ENCODE measurements around the gene ZNF346.

The ZNF346 gene

GRCh38 chr5:177083357-177083756 lies 60.9 kb downstream of the ZNF346 start:
- H3K79me2 ChIP-seq (ENCODE audit: insufficient read depth, low read length): no peaks in the 10 kb centered on the region
- DNase-seq (no peak), ATAC-seq (ENCODE audit: insufficient read depth, low read depth) (no peak)
- no peaks in the 10 kb centered on the region for H3K4me1 ChIP-seq (ENCODE audit: insufficient read depth, low read length)
- H3K36me3 ChIP-seq (ENCODE audit: insufficient read depth, low read length): no peaks in the 10 kb centered on the region
- no peak overlapping the region for H3K4me2 ChIP-seq (ENCODE audit: insufficient read depth, low read length)
- no peak overlapping the region for H3K4me3 ChIP-seq (ENCODE audit: low read depth in 1 of 2, low read length in 2 of 2)
- H3K9ac ChIP-seq (ENCODE audit: low read depth, low read length): no peak overlapping the region
- H2AFZ ChIP-seq (ENCODE audit: low read depth, low read length): no peak overlapping the region
- H3K9me3 ChIP-seq (ENCODE audit: insufficient read depth, low read length, severe bottlenecking): no peaks in the 10 kb centered on the region
- H4K20me1 ChIP-seq (ENCODE audit: insufficient read depth, low read length): no peaks in the 10 kb centered on the region
- TF ChIP-seq EZH2 (IDR thresholded peaks at IDR 0.05; ENCODE audit: borderline replicate concordance, low read depth, low read length, severe bottlenecking): no peak
- TF ChIP-seq CTCF (IDR thresholded peaks at IDR 0.05; ENCODE audit: borderline replicate concordance, extremely low read depth, low read length, poor library complexity, severe bottlenecking): no peak
- H3K27me3 ChIP-seq (ENCODE audit: insufficient read depth, low read length, poor library complexity): no peaks in the 10 kb centered on the region
- no peak overlapping the region for H3K27ac ChIP-seq (ENCODE audit: low read length)

DNA sequence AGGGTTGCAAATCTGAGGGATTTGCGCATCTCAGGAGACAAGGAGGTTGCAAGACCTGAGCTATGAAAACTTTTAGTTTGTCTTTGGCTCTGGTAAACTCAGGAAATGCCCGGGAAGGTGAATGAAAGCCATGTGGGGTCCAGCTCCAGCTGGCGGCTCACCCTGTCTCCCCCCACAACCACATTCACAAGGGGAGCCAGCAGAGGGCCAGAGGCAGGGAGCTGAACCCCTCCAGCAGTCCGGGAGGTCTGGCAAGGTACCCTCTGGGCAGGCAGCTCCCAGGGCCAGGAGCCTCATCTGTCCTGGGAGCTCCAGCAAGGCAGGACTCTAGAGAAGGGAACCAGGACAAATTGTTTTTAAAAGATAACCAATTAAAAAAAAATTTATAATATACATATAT lies 61.7 kb downstream of the ZNF346 start:
- TF ChIP-seq CTCF (IDR thresholded peaks at IDR 0.05; ENCODE audit: borderline replicate concordance, extremely low read depth, low read length, poor library complexity, severe bottlenecking): no peak
- TF ChIP-seq EZH2 (IDR thresholded peaks at IDR 0.05; ENCODE audit: borderline replicate concordance, low read depth, low read length, severe bottlenecking): no peak
- Histone ChIP-seq H3K4me3 (ENCODE audit: low read depth in 1 of 2, low read length in 2 of 2) (no peak overlapping the region), H3K4me1 (ENCODE audit: insufficient read depth, low read length) (no peaks in the 10 kb centered on the region), H2AFZ (ENCODE audit: low read depth, low read length) (no peak overlapping the region), H3K9me3 (ENCODE audit: insufficient read depth, low read length, severe bottlenecking) (no peaks in the 10 kb centered on the region), H3K79me2 (ENCODE audit: insufficient read depth, low read length) (no peaks in the 10 kb centered on the region), H3K27ac (ENCODE audit: low read length) (no peak overlapping the region), H3K27me3 (ENCODE audit: insufficient read depth, low read length, poor library complexity) (no peaks in the 10 kb centered on the region), H4K20me1 (ENCODE audit: insufficient read depth, low read length) (no peaks in the 10 kb centered on the region), H3K9ac (ENCODE audit: low read depth, low read length) (no peak overlapping the region), H3K4me2 (ENCODE audit: insufficient read depth, low read length) (no peak overlapping the region), H3K36me3 (ENCODE audit: insufficient read depth, low read length) (no peaks in the 10 kb centered on the region)
- DNase-seq: no peak
- no peak for ATAC-seq (ENCODE audit: insufficient read depth, low read depth)

DNA sequence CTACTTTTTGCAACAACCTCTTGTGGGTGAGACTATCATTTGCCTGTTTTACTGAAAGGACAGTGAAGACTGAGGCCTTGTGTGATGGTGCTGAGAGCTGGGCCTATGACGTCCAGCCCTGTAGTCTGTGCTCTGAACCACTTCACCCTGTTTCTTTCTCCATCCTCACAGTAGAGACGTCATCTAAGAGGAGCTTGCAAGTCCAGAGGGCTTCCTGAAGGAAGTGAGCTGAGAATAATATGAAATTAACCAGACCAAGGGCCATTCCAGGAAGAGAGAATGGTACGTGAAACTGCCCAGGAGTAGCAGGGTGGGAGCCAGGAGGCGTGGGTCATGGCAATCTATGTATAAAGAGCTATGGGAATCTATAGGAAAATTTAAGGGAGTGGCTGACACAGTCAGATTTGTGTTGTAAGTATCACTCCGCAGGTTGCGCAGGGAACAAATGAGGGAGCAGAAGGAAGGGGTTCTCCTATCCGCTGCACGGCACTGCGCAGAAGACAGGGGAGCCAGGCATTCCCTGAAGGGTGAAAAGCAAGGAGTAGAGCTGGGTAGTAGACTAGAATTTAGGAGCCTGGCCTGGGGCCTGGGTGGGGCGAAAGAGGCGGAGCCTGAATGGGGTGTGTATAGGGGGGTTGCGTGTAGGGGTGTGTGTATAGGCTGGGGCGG lies 63.6 kb downstream of the ZNF346 start:
- DNase-seq (no peak), ATAC-seq (ENCODE audit: insufficient read depth, low read depth) (no peak; the same call in 2 of the 3 replicates)
- Histone ChIP-seq H3K4me1 (ENCODE audit: insufficient read depth, low read length) (no peaks in the 10 kb centered on the region), H3K27me3 (ENCODE audit: insufficient read depth, low read length, poor library complexity) (no peaks in the 10 kb centered on the region), H3K79me2 (ENCODE audit: insufficient read depth, low read length) (no peaks in the 10 kb centered on the region), H3K36me3 (ENCODE audit: insufficient read depth, low read length) (no peaks in the 10 kb centered on the region), H3K4me2 (ENCODE audit: insufficient read depth, low read length) (no peak overlapping the region), H3K27ac (ENCODE audit: low read length) (no peak overlapping the region), H3K4me3 (ENCODE audit: low read depth in 1 of 2, low read length in 2 of 2) (no peak overlapping the region), H2AFZ (ENCODE audit: low read depth, low read length) (no peak overlapping the region), H4K20me1 (ENCODE audit: insufficient read depth, low read length) (no peaks in the 10 kb centered on the region), H3K9ac (ENCODE audit: low read depth, low read length) (no peak overlapping the region), H3K9me3 (ENCODE audit: insufficient read depth, low read length, severe bottlenecking) (no peaks in the 10 kb centered on the region)
- no peak for TF ChIP-seq CTCF (IDR thresholded peaks at IDR 0.05; ENCODE audit: borderline replicate concordance, extremely low read depth, low read length, poor library complexity, severe bottlenecking)
- no peak for TF ChIP-seq EZH2 (IDR thresholded peaks at IDR 0.05; ENCODE audit: borderline replicate concordance, low read depth, low read length, severe bottlenecking)
